GM19099 (cell line): Measurements from ENCODE around the gene SHISA2.

ENCODE experiments used
- POLR2A ChIP-seq: IDR thresholded peaks from 3 replicates; pipeline ENCODE4 v1.6.1; 2011; ENCODE audit warnings: low read depth; ENCODE audit not compliant: insufficient read length; ENCODE audit errors: extremely low read depth

Gene SHISA2

DNA sequence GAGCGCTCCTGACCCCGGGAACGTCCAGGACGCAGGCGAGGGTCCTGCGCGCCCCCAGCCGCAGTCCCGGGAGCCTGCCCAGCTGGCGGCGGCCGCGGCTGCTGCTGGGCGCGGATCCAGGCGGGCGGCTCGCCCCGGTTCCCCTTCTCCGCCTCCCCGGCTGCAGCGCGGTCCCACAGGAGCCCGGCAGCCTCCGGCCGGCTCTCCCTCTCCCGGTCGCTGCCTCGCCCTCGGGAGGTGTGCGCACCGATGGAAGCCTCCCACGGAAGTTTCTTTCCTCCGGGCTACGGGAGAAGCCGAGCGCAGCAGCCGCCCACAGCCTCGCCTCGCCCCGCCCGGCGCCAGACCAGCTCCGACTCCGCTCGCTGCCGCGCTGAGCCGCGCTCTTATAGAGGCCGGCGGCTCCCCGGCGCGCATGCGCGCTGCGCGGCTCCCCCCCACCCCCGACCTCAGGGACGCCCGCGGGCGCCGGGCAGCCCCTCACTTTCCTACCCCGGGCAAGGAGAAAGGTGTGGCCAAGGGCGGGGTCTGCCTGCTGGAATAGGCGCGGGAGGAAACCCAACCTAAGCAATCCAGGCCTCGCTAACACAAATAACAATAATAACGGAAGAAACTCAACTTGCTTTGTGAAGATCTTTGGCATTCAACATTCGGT, at the start of gene SHISA2:
Gene SHISA2 (minus strand): TSS at position 360 of the 655 bp plus-strand sequence. CDS start 1,041 bp downstream, outside the sequence.
- TF ChIP-seq POLR2A: no peak

DNA sequence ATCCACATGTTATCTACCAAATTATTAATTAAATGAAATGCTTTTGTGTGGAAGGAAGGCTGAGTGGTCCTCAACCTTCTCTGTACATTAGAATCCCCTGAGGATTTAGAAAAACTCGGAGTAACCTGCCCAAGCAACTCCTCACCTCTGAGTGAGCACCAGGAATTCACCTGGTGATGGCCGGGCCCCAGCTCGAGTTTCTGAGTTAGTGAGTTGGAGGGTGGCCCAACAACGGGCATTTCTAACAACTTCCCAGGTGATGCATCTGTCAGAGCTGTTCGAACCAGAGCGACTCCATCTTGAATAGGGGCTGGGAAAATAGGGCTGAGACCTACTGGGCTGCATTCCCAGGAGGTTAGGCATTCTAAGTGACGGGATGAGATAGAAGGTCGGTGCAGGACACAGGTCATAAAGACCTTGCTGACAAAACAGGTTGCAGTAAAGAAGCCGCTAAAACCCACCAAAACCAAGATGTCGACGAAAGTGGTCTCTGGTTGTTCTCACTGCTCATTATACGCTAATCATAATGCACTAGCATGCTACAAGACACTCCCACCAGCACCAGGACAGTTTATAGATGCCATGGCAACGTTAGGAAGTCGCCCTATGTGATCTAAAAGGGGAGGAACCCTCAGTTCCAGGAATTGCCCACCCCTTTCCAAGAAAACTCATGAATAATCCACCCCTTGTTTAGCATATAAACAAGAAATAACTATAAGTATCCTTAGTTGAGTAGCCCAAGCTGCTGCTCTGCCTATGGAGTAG, 44.2 kb upstream of the SHISA2 start:
- TF ChIP-seq POLR2A: no peak

DNA sequence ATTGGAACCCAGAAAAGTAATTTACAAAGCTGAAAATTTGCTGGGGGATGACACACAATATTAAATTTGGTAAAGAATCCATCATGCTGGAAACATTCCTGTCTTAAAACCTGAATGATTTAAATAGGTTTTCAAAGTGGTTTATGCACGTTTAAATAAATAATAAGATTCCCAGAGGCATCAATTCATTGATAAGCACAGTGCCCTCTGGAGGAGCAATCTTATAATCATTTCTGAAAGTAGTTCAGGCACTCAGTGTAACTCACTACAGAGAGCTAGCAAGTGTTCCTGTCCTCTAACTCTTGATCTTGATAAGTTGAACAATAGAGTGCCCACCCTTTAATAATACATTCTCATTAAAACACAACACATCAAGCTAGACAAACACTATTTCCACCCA, 43.5 kb upstream of the SHISA2 start:
- no peak for TF ChIP-seq POLR2A

DNA sequence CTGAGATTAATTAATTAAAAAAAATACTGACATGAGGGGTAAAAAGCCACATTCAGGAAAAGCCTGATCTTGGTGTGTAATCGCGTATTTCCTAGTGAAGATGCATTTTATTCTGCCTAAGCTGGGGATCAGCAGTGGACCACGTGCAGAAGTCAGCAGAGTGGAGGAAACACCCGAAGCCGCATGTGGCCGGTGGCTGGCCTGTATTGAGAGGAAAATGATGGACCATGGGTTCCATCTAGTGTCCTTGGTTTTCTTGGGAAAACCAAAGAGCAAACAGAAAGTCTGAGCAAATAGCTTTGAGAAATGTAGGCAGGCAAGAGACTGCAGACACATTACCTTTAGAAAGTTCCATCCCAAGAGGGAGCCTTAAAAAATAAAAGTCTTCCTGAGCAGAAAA, 23.7 kb upstream of the SHISA2 start:
- TF ChIP-seq POLR2A: no peak

DNA sequence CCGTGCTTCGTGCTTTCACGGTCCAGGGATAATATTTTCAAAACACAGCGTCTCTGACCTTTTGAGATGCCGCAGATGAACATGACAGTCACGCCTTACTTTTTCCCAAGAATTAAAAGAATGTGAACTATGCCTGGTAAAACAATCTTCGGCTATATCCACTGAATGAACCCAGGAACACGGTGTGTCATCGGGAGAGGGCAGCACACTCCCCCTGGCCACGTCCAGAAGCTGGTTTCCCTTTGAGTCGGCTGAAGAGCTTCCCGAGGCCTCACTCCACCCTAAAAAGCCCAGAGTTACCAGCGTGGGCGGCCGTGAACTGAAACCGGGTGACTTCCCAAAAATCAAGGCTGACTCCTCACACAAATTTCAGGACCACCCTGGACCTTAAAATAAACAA, 22.9 kb upstream of the SHISA2 start:
- no peak for TF ChIP-seq POLR2A

DNA sequence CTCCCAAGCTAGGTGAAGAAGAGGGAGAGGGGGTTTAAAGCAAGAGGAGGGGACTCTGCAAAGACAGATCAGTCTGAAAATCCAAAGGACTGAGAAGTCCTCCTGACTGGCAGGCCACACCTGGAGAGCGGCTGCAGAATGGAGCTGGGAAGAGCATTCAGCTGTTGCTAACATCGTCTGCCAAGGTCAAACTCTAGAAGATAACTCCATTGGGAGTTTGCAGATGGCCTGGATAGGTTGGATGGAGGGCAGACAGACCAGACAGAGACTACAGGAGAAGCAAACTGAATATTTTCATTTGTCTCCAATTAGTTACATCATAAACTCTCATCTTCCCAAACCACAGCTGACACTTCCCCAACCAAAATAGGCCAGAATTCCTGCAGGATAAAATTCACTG, 19.9 kb upstream of the SHISA2 start:
- TF ChIP-seq POLR2A: no peak

DNA sequence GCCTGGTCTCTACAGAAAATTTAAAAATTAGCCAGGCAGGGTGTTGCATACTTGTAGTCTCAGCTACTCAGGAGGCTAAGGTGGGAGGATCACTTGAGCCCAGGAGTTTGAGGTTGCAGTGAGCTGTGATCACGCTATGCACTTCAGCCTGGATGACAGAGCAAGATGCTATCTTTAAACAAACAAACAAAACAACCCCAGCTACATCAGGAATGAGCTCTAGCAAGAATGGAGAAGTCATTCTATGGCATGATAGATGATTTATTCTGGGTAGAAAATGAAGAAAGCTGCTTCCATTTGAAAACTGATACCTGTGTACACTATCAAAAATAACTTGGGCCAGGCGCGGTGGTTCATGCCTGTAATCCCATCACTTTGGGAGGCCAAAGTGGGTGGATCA, 15.8 kb upstream of the SHISA2 start:
- no peak for TF ChIP-seq POLR2A

DNA sequence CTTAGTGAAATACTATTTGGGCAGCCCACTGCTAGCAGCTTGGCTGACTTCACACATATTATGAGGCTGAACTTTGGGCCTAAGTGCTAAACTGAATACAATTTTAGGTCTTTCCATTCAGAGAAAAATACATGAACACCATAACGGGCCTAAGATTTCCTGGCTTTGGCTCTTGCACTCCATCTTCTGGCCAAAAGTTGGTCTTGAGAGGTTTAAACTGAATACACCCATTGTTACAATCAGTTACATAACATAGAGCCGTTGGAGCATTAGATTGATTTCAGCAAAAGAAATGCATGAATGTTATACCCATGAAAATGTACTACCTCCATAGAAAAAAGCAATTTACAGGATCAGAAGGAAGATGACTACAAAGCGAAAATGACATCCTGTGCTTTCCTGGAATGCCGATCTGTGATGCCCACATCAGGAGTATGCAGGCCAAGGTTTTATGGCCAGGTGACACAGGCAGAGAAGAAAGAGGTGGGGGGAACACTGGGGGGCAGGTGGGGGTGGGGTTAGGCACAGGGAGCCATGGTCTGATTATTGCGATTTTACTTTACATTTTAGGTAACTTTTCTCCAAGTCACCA, 11.1 kb upstream of the SHISA2 start:
- no peak for TF ChIP-seq POLR2A

DNA sequence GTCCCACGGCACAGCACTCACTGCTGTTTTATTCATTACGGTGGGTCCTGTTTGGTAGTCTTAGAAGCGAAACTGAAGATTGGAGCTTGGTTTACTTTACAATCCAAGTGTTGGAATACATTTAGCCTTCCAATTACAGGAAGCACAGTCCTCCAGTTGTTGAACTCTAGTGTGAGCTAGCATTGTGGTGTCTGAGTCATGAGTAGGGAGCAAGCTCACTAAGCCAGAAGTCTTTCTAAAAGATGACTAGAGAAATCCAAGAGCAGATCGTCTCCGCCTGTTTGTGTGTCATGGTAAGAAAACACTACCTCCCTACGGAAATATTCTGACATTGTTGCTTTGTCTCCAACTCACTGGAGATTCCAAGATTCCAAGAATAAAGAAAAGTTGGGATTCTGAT, 10.1 kb upstream of the SHISA2 start:
- no peak for TF ChIP-seq POLR2A

DNA sequence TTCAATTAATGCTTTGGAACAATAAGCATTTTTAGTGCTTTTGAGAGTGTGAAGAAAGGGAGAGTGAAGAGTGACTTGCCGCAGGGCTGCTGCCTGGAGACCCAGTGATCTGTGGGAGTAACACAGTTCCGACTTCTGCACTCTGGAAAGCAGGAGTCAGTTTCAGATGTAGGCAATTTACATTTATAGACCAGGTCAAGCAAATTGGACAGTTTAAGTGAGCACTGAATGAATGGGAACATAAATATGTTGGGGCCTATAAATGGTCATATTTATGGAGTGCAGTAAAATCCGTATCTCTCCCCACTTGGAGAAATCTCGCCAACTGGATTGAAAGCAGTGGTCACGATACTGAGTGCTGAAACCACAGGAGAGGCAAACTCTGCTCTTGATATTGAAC, 9.4 kb upstream of the SHISA2 start:
- TF ChIP-seq POLR2A: no peak

DNA sequence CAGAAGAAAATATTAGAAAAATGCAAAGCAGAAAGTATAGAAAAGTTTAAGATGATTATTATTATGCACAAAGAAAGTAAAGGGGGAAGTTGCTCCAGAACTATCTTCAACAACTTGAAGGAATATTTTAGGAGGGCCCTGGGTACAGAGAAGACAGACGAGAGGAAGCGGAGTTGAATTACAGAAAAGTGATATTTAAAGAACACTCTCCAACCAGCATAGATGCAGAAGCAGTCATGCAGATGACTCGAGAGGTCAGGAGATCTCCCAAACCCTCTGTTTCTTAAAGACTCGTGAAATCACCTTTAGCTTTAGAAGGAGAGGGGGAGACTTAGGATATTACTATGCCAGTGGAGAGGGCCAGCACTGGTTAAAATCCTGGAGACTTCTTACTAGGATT, 8.5 kb upstream of the SHISA2 start:
- no peak for TF ChIP-seq POLR2A

DNA sequence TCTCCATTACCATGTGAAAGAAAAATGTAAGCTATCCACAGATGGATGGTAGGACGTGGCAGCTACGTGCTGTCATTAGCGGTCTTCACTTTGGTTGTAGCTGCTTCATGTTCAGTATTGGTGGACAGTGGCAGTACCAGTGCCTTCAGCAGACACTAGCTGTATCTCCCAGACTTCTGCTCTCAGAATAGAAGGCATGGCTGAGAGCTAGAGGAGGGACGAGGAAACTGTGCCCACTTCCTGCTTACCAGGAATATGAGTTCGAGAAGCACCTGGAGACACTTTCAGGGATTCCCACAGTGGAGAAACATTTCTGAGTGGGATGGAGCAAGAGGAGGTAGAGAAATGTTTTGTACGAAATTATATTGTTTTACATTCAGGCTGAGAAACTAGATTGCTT, 6.9 kb upstream of the SHISA2 start:
- no peak for TF ChIP-seq POLR2A

DNA sequence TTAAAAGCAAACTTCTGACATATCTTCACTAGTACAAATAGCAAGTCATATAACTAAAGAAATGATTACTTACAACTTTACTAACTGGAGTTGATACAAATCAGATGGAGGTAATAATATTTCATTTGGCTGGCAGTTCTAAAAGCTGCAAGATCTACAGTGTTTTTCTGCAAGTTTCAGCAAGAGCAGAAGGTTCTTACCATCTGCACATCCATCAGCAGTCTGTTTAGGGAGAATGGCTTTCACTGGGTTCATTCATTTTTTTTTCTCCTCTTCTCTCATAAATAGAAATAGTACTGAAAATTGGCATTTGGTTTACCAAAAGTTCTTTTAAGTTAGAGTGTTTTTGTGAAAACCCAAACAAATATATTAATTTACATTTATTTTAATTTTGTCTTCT, 3.1 kb upstream of the SHISA2 start:
- TF ChIP-seq POLR2A: no peak

DNA sequence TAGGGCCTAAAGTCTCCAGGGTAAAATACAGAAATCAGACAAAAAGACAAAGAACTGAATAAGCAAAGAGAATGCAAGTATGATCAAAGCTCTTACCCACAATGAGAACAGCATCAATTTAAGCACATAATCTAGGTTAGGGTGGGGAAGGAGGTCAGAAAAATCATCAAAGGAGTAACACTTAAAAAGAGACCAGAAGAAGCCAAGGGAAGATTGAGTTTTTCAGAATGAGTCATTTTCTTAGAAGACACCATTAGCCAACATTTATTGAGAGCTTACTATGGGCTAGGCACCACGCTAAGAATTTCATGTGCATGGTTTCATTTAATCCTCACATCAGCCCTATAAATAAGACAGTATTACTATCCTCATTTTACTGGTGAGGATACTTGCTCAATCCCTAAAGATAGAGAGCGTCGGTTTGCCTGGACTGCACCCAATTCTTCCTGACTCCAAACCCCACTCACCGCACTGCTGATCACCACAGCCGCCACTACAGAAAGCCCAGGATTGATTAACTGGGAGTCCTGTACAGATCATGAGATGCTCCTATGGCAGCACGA, 1.7 kb upstream of the SHISA2 start:
- no peak for TF ChIP-seq POLR2A

DNA sequence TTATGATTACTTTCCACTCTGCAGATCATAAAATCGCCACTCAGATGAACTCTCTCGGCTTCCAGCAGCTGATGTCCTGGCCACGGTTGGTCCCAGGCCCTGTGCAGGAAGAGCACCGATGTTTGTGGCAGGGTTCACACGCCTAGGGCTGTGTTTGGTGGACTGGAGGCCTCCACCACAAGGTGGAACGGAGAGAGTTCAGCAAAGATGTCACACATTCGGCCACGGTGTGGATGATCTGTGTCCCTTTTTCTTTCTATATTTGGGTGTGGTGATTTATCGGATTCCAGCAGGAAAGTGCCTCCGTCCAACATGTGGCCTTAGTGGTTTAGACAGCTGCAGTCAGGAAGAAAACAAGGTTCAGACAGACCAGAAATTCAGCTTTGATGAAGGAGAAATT, 521 bp upstream of the SHISA2 start:
- no peak for TF ChIP-seq POLR2A

DNA sequence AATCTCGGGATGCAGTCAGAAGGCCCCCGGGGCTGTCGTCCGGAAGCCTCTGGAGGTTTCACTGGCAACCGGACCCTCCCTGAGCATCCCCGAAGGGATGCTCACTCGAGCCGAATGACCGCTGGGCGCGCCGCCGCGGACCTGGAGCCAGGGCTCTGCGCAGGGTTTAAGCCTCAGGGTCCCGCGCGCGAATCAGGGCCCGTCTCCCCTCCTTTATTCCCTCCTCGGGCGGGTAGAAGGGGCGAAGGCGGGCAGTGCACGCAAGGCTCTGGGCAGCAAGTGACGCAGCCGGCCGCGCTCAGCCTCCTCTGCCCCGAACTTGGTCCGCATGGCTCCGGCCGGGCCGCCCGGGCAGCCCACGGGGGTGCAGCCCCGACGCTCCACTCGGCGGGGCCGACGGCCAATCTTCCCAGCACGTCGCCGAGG, 572 bp downstream of the SHISA2 start:
- no peak for TF ChIP-seq POLR2A
